UCSD-AML1 (cell line): ENCODE data around the gene GJB3.
"Not testable (repeated sequence)": the region's sequence is repeated elsewhere in the genome, so short reads cannot be mapped to it uniquely, and the experiment has no call there.

Source experiments
- DNase-seq: peaks from one replicate; lab custom pipeline; 2025; ENCODE audit not compliant: unreplicated experiment; lab: John Stamatoyannopoulos, UW

GJB3 gene

GRCh38 chr1:34759503-34760357 is 21.3 kb upstream of the GJB3 start, which contains the start of gene GJB4:
TSS of gene GJB4 (plus strand) at chr1:34759740. CDS start at chr1:34761255, 1,515 bp downstream.
- no peak for DNase-seq

- DNase-seq: no peak
Observed at GRCh38 chr1:34761176-34761761, 19.7 kb upstream of the GJB3 start.

- DNase-seq: no peak
Observed at GRCh38 chr1:34761776-34762307, 19.2 kb upstream of the GJB3 start.

GRCh38 chr1:34762474-34763141 is 18.4 kb upstream of the GJB3 start:
- no peak for DNase-seq

- no peak for DNase-seq
Observed at GRCh38 chr1:34763142-34763781, 17.8 kb upstream of the GJB3 start.

- no peak for DNase-seq
Observed at GRCh38 chr1:34768856-34769255, 12.2 kb upstream of the GJB3 start.

GRCh38 chr1:34770891-34771504 is 10.0 kb upstream of the GJB3 start:
- DNase-seq: no peak

GRCh38 chr1:34771573-34772371 is 9.2 kb upstream of the GJB3 start:
- DNase-seq: no peak

GRCh38 chr1:34773114-34773513 is 7.9 kb upstream of the GJB3 start:
- DNase-seq: not testable (repeated sequence)

- no peak for DNase-seq
Observed at GRCh38 chr1:34774957-34775356, 6.1 kb upstream of the GJB3 start.

GRCh38 chr1:34776911-34777310 is 4.1 kb upstream of the GJB3 start:
- no peak for DNase-seq

- DNase-seq: no peak
Observed at GRCh38 chr1:34777519-34778321, 3.3 kb upstream of the GJB3 start.

- no peak for DNase-seq
Observed at GRCh38 chr1:34778381-34778780, 2.6 kb upstream of the GJB3 start.

- DNase-seq: no peak
Observed at GRCh38 chr1:34779005-34779404, 2.0 kb upstream of the GJB3 start.

- no peak for DNase-seq
Observed at GRCh38 chr1:34779526-34779925, 1.5 kb upstream of the GJB3 start.

- DNase-seq: no peak
Observed at GRCh38 chr1:34779962-34780361, 1.1 kb upstream of the GJB3 start.

GRCh38 chr1:34780528-34780927 is 486 bp upstream of the GJB3 start:
- no peak for DNase-seq

- DNase-seq: no peak
Observed at GRCh38 chr1:34781844-34782391, 904 bp downstream of the GJB3 start.

- DNase-seq: no peak
Observed at GRCh38 chr1:34784751-34785221, 3.8 kb downstream of the GJB3 start.
